GM18858 (cell line): ENCODE measurements around the gene ENOX2.

Experiments used
- ATAC-seq: cut with Tn5 transposase; IDR thresholded peaks from one replicate; pipeline ENCODE4 v1.9.1; 2021; ENCODE audit not compliant: unreplicated experiment

The ENOX2 gene

GRCh38 chrX:130885508-130885907 lies 17.5 kb downstream of the ENOX2 start:
- ATAC-seq: no peak

GRCh38 chrX:130884627-130885026 lies 18.4 kb downstream of the ENOX2 start:
- no peak for ATAC-seq

- ATAC-seq: no peak
Observed at GRCh38 chrX:130879869-130880268, 23.1 kb downstream of the ENOX2 start.

GRCh38 chrX:130878350-130879341 lies 24.4 kb downstream of the ENOX2 start:
- no peak for ATAC-seq

GRCh38 chrX:130877892-130878341 lies 25.1 kb downstream of the ENOX2 start:
- ATAC-seq: no peak

- ATAC-seq: no peak
Observed at GRCh38 chrX:130876226-130876625, 26.8 kb downstream of the ENOX2 start.

GRCh38 chrX:130874751-130875150 lies 28.3 kb downstream of the ENOX2 start:
- ATAC-seq: no peak

GRCh38 chrX:130869239-130869638 lies 33.8 kb downstream of the ENOX2 start:
- ATAC-seq: no peak

- no peak for ATAC-seq
Observed at GRCh38 chrX:130861462-130861861, 41.5 kb downstream of the ENOX2 start.

- ATAC-seq: peak; percentile 96
Observed at GRCh38 chrX:130857207-130857606, 45.8 kb downstream of the ENOX2 start.

- ATAC-seq: no peak
Observed at GRCh38 chrX:130851569-130851968, 51.4 kb downstream of the ENOX2 start.

GRCh38 chrX:130848763-130849162 lies 54.2 kb downstream of the ENOX2 start:
- peak; percentile 74 for ATAC-seq

GRCh38 chrX:130846746-130847145 lies 56.3 kb downstream of the ENOX2 start:
- ATAC-seq: no peak

- ATAC-seq: no peak
Observed at GRCh38 chrX:130841776-130842175, 61.2 kb downstream of the ENOX2 start.

- no peak for ATAC-seq
Observed at GRCh38 chrX:130840345-130840744, 62.7 kb downstream of the ENOX2 start.

GRCh38 chrX:130836447-130836846 lies 66.6 kb downstream of the ENOX2 start:
- no peak for ATAC-seq

GRCh38 chrX:130834830-130835229 lies 68.2 kb downstream of the ENOX2 start:
- no peak for ATAC-seq

- ATAC-seq: no peak
Observed at GRCh38 chrX:130834149-130834548, 68.9 kb downstream of the ENOX2 start.

GRCh38 chrX:130831347-130831722 lies 71.7 kb downstream of the ENOX2 start:
- ATAC-seq: no peak

GRCh38 chrX:130830599-130831346 lies 72.2 kb downstream of the ENOX2 start:
- ATAC-seq: no peak

GRCh38 chrX:130829526-130830515 lies 73.2 kb downstream of the ENOX2 start:
- ATAC-seq: no peak
